CD4-positive, alpha-beta T cell treated with Interleukin-12 subunit alpha and Interleukin-12 subunit beta, for 1 hour (primary cell): ENCODE results near the gene MDH2.
"Not testable (repeated sequence)": the region's sequence is repeated elsewhere in the genome, so short reads cannot be mapped to it uniquely, and the experiment has no call there.

Source experiments
- DNase-seq: peaks from one replicate; pipeline ENCODE4 v3.0.0-alpha.2; 2020

Gene MDH2

GRCh38 chr7:76114742-76115141 lies 66.8 kb downstream of the MDH2 start:
- not testable (repeated sequence) for DNase-seq
